Measurements from ENCODE around the gene OGA.

The OGA gene

GRCh38 chr10:101833466-101833865, 15.2 kb upstream of the OGA start:
- H3K79me2 ChIP-seq (ENCODE audit: insufficient read depth, low read length) = no peaks in the 10 kb centered on the region
- no peak overlapping the region for H2AFZ ChIP-seq (ENCODE audit: low read depth, low read length, severe bottlenecking)
- H4K20me1 ChIP-seq (ENCODE audit: low read depth, low read length) = no peaks in the 10 kb centered on the region
- no peak overlapping the region for H3K4me3 ChIP-seq (ENCODE audit: insufficient read depth, low read length, poor library complexity, severe bottlenecking)
- H3K36me3 ChIP-seq (ENCODE audit: low read length) = no peaks in the 10 kb centered on the region
- H3K27me3 ChIP-seq (ENCODE audit: low read length) = no peaks in the 10 kb centered on the region
- H3K9me2 ChIP-seq (replicated peaks; ENCODE audit: insufficient read depth, low read length) = no peaks in the 10 kb centered on the region
- no peak overlapping the region for H3K9ac ChIP-seq (ENCODE audit: low read length)
- no peak for TF ChIP-seq EZH2phosphoT487 (conservative IDR thresholded peaks at IDR 0.05; ENCODE audit: low read length)
- peaks cover 6% of the 10 kb centered on the region for H3F3A ChIP-seq (ENCODE audit: insufficient read depth)
- H3K9me3 ChIP-seq (ENCODE audit: insufficient read depth, low read length) = no peaks in the 10 kb centered on the region
- H3K4me2 ChIP-seq (ENCODE audit: low read depth, low read length, poor library complexity, severe bottlenecking) = no peak overlapping the region
- H3K27ac ChIP-seq (ENCODE audit: low read depth, low read length) = no peak overlapping the region

DNA sequence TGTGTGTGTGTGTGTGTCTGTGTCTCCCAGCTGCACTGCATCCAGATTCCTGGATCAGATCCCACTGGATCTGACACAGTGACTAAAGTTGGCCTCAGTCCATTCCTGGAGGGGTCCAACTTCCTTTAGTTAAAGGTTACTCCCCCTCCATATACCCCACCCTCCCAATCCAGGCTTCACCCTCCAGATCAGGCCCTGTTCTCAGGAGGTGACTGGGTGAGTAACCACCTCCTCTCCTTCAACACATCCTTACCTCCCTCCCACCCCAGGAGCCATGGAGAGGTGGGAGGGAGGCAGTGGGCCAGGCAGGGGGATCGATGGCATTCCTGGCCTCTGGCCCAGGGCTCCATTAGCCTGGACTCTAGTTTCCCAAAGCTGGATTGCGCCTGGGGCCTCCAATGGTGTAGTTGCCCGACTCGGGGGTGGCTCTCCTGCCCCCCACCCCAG, 14.1 kb upstream of the OGA start:
- H3K9me3 ChIP-seq (ENCODE audit: insufficient read depth, low read length) = no peaks in the 10 kb centered on the region
- H3K27me3 ChIP-seq (ENCODE audit: low read length) = no peaks in the 10 kb centered on the region
- H4K20me1 ChIP-seq (ENCODE audit: low read depth, low read length) = no peaks in the 10 kb centered on the region
- no peak overlapping the region for H3K27ac ChIP-seq (ENCODE audit: low read depth, low read length)
- H3F3A ChIP-seq (ENCODE audit: insufficient read depth) = peaks cover 6% of the 10 kb centered on the region
- no peak overlapping the region for H2AFZ ChIP-seq (ENCODE audit: low read depth, low read length, severe bottlenecking)
- H3K4me2 ChIP-seq (ENCODE audit: low read depth, low read length, poor library complexity, severe bottlenecking) = no peak overlapping the region
- H3K9ac ChIP-seq (ENCODE audit: low read length) = no peak overlapping the region
- no peaks in the 10 kb centered on the region for H3K36me3 ChIP-seq (ENCODE audit: low read length)
- no peaks in the 10 kb centered on the region for H3K79me2 ChIP-seq (ENCODE audit: insufficient read depth, low read length)
- no peaks in the 10 kb centered on the region for H3K9me2 ChIP-seq (replicated peaks; ENCODE audit: insufficient read depth, low read length)
- H3K4me3 ChIP-seq (ENCODE audit: insufficient read depth, low read length, poor library complexity, severe bottlenecking) = no peak overlapping the region
- no peak for TF ChIP-seq EZH2phosphoT487 (conservative IDR thresholded peaks at IDR 0.05; ENCODE audit: low read length)
- TF ChIP-seq CTCF (IDR thresholded peaks at IDR 0.05; ENCODE audit: insufficient read depth, low read length, poor library complexity, severe bottlenecking) = no peak

- H4K20me1 ChIP-seq (ENCODE audit: low read depth, low read length) = no peaks in the 10 kb centered on the region
- peak overlapping the region; percentile 90 for H3K4me2 ChIP-seq (ENCODE audit: low read depth, low read length, poor library complexity, severe bottlenecking)
- no peak overlapping the region for H3K4me3 ChIP-seq (ENCODE audit: insufficient read depth, low read length, poor library complexity, severe bottlenecking)
- TF ChIP-seq CTCF (IDR thresholded peaks at IDR 0.05; ENCODE audit: insufficient read depth, low read length, poor library complexity, severe bottlenecking) = no peak
- TF ChIP-seq EZH2phosphoT487 (conservative IDR thresholded peaks at IDR 0.05; ENCODE audit: low read length) = no peak
- no peaks in the 10 kb centered on the region for H3K36me3 ChIP-seq (ENCODE audit: low read length)
- H3K79me2 ChIP-seq (ENCODE audit: insufficient read depth, low read length) = no peaks in the 10 kb centered on the region
- H3K9me3 ChIP-seq (ENCODE audit: insufficient read depth, low read length) = no peaks in the 10 kb centered on the region
- no peaks in the 10 kb centered on the region for H3K27me3 ChIP-seq (ENCODE audit: low read length)
- H2AFZ ChIP-seq (ENCODE audit: low read depth, low read length, severe bottlenecking) = peak overlapping the region; percentile 69
- H3K9me2 ChIP-seq (replicated peaks; ENCODE audit: insufficient read depth, low read length) = no peaks in the 10 kb centered on the region
- peak overlapping the region; percentile 37 for H3K9ac ChIP-seq (ENCODE audit: low read length)
- H3K27ac ChIP-seq (ENCODE audit: low read depth, low read length) = peak overlapping the region; percentile 89
- H3F3A ChIP-seq (ENCODE audit: insufficient read depth) = peaks cover 6% of the 10 kb centered on the region
These were observed 13.0 kb upstream of the OGA start for GRCh38 chr10:101831169-101831811.
